HG02571 (cell line): ENCODE data around the gene STIP1.
"Not testable (repeated sequence)": the region's sequence is repeated elsewhere in the genome, so short reads cannot be mapped to it uniquely, and the experiment has no call there.

Experiments
- ATAC-seq: cut with Tn5 transposase; IDR thresholded peaks from one replicate; pipeline ENCODE4 v1.9.1; 2021; ENCODE audit warnings: mild to moderate bottlenecking, moderate library complexity; ENCODE audit not compliant: unreplicated experiment

STIP1 gene

GRCh38 chr11:64157631-64158394, 28.2 kb upstream of the STIP1 start:
- ATAC-seq, result no peak

- no peak for ATAC-seq
Measured at GRCh38 chr11:64161037-64161436, 24.9 kb upstream of the STIP1 start.

- not testable (repeated sequence) for ATAC-seq
Measured at GRCh38 chr11:64162769-64163168, 23.2 kb upstream of the STIP1 start.

- ATAC-seq, result no peak
Measured at GRCh38 chr11:64163951-64164350, 22.0 kb upstream of the STIP1 start.

- no peak for ATAC-seq
Measured at GRCh38 chr11:64164392-64165312, 21.3 kb upstream of the STIP1 start.

- ATAC-seq, result no peak
Measured at GRCh38 chr11:64165481-64165841, 20.5 kb upstream of the STIP1 start.

GRCh38 chr11:64165842-64166635, 19.9 kb upstream of the STIP1 start, which contains the start of gene MACROD1:
MACROD1 (minus strand) TSS chr11:64166113; CDS start chr11:64165994, 119 bp downstream.
- peak; percentile 79 for ATAC-seq

GRCh38 chr11:64170419-64170818, 15.6 kb upstream of the STIP1 start:
- no peak for ATAC-seq

- no peak for ATAC-seq
Measured at GRCh38 chr11:64173616-64174355, 12.2 kb upstream of the STIP1 start.

- ATAC-seq, result no peak
Measured at GRCh38 chr11:64176751-64177150, 9.2 kb upstream of the STIP1 start.

- ATAC-seq, result no peak
Measured at GRCh38 chr11:64178203-64178602, 7.8 kb upstream of the STIP1 start.

GRCh38 chr11:64178951-64179639, 6.9 kb upstream of the STIP1 start:
- ATAC-seq, result no peak

- ATAC-seq, result no peak
Measured at GRCh38 chr11:64180891-64181290, 5.1 kb upstream of the STIP1 start.

GRCh38 chr11:64181506-64182411, 4.2 kb upstream of the STIP1 start:
- no peak for ATAC-seq

- ATAC-seq, result no peak
Measured at GRCh38 chr11:64183890-64184289, 2.1 kb upstream of the STIP1 start.

GRCh38 chr11:64185175-64185692, 737 bp upstream of the STIP1 start:
- peak; percentile 15 for ATAC-seq

GRCh38 chr11:64186492-64187165, 658 bp downstream of the STIP1 start:
- ATAC-seq, result no peak

- no peak for ATAC-seq
Measured at GRCh38 chr11:64192434-64192833, 6.5 kb downstream of the STIP1 start.
